GM08714 (cell line): ENCODE results near the gene CTDSP1.

Source experiments
- H3K4me3 ChIP-seq: fragments of 200-500 bp; sonication (Bioruptor generic); 2 replicates; pipeline ENCODE4 v1.5.1; 2014; ENCODE audit warnings: mild to moderate bottlenecking, low read length, inconsistent platforms
- ZNF274 ChIP-seq: IDR thresholded peaks from 2 replicates; pipeline ENCODE4 v1.6.1; 2012; ENCODE audit warnings: mild to moderate bottlenecking, low read depth, low read length

Gene CTDSP1

GRCh38 chr2:218400167-218400929 is 680 bp downstream of the CTDSP1 start:
- H3K4me3 ChIP-seq: peak overlapping the region; percentile 86
- TF ChIP-seq ZNF274: no peak

DNA sequence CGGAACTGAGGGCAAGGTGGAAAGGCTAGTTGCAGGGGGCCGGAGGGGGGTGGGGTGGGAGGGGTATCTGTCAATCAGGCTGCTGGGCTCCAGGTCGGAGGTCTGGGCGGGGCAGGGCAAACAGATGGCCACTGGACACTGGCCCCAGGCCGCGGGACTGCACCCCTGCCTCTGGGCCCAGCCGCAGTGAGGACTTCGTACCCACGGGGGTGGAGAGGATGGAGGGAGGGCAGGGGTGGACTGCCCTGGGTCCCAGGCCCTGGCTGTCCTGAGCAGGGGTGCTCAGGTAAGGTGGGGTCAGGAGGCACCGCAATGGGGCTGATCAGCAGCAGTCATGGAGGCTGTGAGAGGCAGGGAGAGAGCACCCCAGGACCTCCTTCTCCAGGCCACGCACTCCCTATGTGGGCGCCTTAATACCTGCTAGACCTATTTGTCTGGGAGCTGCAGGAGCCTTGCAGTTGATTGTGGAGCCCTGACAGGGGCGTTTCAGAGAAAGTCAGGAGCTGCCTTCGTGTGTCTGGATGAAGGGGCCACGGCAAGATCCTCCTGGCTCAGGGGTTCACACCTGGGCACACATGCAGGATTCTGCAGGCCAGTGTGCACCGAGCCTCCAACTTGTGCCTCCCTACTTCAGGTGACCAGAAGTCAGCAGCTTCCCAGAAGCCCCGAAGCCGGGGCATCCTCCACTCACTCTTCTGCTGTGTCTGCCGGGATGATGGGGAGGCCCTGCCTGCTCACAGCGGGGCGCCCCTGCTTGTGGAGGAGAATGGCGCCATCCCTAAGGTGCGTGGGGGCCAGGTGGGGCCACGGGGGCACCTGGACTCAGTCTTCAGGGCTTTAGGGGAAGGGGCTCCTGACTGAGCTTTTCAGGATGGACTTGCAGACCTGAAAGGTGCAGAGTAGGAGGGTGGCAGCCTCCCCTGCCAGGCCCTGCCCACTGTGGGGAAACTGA is 1.5 kb downstream of the CTDSP1 start:
- no peak for TF ChIP-seq ZNF274
- peak overlapping the region; percentile 86 for H3K4me3 ChIP-seq

GRCh38 chr2:218401890-218402289 is 2.2 kb downstream of the CTDSP1 start:
- H3K4me3 ChIP-seq: no peak overlapping the region
- no peak for TF ChIP-seq ZNF274

- H3K4me3 ChIP-seq: no peak overlapping the region
- no peak for TF ChIP-seq ZNF274
Observed at GRCh38 chr2:218402491-218402901, 2.8 kb downstream of the CTDSP1 start.

DNA sequence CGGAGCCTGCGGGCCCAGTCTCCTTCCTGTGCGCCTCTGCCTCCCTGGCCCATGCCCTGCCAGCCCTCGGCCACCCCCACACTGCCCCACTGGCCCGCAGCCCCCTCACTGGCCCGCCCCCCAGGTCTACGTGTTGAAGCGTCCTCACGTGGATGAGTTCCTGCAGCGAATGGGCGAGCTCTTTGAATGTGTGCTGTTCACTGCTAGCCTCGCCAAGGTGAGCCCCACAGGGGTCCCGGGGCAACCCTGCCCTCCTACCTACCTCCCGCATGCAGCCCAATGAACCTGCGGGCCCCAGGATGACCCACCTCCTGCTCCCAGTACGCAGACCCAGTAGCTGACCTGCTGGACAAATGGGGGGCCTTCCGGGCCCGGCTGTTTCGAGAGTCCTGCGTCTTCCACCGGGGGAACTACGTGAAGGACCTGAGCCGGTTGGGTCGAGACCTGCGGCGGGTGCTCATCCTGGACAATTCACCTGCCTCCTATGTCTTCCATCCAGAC is 3.3 kb downstream of the CTDSP1 start:
- no peak overlapping the region for H3K4me3 ChIP-seq
- no peak for TF ChIP-seq ZNF274

DNA sequence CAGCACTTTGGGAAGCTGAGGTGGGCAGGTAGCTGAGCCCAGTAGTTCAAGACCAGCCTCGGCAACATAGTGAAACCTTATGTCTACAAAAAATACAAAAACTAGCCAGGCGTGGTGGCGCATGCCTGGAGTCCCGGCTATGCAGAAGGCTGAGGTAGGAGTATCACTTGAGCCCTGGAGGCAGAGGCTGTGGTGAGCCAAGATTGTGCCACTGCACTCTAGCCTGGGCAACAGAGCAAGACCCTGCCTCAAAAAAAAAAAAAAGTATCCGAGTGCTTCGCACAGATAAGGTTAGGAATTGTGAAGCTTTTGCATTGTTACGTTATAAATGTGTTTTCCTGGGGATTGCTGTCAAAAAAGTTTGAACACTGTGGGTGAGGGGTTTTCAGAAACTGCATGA is 4.1 kb downstream of the CTDSP1 start:
- H3K4me3 ChIP-seq: no peak overlapping the region

DNA sequence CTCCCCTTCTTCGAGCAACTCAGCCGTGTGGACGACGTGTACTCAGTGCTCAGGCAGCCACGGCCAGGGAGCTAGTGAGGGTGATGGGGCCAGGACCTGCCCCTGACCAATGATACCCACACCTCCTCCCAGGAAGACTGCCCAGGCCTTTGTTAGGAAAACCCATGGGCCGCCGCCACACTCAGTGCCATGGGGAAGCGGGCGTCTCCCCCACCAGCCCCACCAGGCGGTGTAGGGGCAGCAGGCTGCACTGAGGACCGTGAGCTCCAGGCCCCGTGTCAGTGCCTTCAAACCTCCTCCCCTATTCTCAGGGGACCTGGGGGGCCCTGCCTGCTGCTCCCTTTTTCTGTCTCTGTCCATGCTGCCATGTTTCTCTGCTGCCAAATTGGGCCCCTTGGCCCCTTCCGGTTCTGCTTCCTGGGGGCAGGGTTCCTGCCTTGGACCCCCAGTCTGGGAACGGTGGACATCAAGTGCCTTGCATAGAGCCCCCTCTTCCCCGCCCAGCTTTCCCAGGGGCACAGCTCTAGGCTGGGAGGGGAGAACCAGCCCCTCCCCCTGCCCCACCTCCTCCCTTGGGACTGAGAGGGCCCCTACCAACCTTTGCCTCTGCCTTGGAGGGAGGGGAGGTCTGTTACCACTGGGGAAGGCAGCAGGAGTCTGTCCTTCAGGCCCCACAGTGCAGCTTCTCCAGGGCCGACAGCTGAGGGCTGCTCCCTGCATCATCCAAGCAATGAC is 4.8 kb downstream of the CTDSP1 start:
- no peak for TF ChIP-seq ZNF274
- H3K4me3 ChIP-seq: no peak overlapping the region

More for the DNA sequence above, 4.1 kb downstream of the CTDSP1 start:
- TF ChIP-seq ZNF274: no peak

DNA sequence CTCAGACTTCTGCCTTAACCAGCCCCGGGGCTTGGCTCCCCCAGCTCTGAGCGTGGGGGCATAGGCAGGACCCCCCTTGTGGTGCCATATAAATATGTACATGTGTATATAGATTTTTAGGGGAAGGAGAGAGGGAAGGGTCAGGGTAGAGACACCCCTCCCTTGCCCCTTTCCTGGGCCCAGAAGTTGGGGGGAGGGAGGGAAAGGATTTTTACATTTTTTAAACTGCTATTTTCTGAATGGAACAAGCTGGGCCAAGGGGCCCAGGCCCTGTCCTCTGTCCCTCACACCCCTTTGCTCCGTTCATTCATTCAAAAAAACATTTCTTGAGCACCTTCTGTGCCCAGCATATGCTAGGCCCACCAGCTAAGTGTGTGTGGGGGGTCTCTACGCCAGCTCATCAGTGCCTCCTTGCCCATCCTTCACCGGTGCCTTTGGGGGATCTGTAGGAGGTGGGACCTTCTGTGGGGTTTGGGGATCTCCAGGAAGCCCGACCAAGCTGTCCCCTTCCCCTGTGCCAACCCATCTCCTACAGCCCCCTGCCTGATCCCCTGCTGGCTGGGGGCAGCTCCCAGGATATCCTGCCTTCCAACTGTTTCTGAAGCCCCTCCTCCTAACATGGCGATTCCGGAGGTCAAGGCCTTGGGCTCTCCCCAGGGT is 5.5 kb downstream of the CTDSP1 start:
- no peak for TF ChIP-seq ZNF274
- H3K4me3 ChIP-seq: no peak overlapping the region; the same call in 1 of the 2 replicates

GRCh38 chr2:218405746-218406208 is 6.1 kb downstream of the CTDSP1 start:
- no peak for TF ChIP-seq ZNF274
- H3K4me3 ChIP-seq: peak overlapping the region; percentile 39; the same call in 1 of the 2 replicates

DNA sequence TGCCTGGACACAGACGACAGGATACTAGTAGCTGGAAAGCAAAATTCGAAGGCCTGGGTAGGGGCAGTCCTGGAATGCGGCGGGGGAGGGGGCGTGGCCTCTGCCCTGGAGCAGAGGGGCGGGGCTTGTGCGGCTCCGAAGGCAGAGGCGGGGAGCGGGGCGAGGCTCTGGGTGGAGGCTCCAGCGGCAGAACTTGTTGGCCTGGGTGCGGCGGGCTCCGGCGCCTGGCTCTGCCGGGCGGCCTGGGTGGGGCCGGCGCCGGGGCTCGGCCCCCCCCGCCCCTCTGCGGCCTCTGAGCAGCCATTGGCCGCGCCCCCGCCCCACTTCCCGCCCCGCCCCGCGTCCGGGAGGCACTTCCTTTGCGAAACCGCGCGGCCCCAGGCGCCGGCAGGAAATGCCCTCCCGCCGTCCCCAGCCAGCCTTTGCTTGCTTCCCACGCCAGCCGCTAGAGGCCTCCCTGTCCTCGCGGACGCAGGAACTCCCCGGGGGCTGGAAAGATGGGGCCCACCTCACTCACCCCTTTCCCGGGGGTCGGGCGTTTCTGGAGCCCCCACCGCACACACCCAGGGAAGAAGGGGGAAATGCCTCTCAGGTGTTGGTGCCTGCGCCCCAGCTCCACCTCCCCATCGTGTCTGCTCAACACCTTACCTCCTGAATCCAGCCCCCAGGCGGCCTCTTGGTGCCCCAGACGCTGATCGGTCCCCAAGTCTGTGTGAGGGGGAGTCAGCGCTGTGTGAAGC is 6.7 kb downstream of the CTDSP1 start:
- H3K4me3 ChIP-seq: peak overlapping the region; percentile 39; the same call in 1 of the 2 replicates
- TF ChIP-seq ZNF274: no peak

DNA sequence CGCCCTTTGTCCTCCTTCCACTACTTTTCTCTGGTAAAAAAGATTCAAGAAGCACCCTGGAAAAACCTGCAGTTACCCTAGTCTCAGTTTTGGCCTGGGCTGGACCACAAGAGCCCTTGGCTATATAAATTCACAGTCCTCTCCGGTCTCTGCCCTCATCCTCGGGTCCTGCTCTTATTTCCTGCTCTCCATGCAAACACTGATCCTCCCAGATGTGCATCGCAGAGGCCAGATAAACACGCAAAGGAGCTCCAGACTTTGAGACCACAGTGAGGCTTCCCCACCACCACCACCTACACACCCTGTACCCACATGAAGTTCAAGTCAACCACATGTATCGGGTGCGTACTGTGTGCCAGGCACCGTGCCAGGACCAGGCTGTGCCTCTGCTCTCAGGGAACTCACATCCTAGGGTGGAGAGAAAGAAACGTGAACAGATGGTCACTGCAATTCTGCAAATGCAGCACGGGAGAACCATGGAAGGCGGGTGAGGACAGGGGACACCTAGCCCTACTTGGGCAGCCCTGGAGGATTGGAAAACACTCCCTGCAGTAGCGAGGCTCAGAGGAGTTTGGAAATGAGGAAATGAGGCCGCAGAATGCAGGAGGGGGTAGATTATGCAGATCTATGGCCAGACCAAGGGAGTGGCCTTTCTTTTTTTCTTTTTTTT is 7.4 kb downstream of the CTDSP1 start:
- TF ChIP-seq ZNF274: no peak
- peak overlapping the region; percentile 34; the same call in 1 of the 2 replicates for H3K4me3 ChIP-seq

DNA sequence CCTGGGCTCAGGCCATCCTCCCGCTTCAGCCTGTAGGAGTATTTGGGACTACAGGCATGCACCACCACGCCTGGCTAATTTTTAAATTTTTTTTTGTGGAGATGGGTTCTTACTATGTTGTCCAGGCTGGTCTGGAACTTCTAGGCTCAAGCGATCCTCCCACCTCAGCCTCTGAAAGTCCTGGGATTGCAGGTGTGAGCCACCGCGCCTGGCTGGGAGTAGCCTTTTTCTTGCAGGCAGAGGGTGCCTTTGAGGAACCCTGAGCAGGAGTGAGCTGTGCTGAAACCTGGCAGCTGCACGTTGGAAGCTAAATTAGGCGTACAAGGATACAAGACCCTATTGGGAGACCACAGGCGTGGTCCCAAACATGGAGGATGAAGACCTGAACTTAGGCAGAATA is 8.0 kb downstream of the CTDSP1 start:
- no peak overlapping the region for H3K4me3 ChIP-seq
- no peak for TF ChIP-seq ZNF274
